HCT116 (cell line): Measurements from ENCODE around the gene UBE2D3. TPM values are rescaled to one million over a fixed set of nuclear protein-coding genes. Genes with fewer than 3 reads are reported as not detected.

ENCODE experiments used
- ATAC-seq: fragments of 200-7000 bp; cut with Tn5 transposase; 2 replicates; pipeline ENCODE4 v1.9.1; 2020; ENCODE audit warnings: mild to moderate bottlenecking, moderate library complexity
- BruUV-seq: library from RNA; stranded (reverse); fragments of 400-500 nt; replicated peaks from 2 replicates; lab custom pipeline; 2021; lab: Mats Ljungman, UMichigan
- CTCF ChIA-PET: fragments of 300-600 bp; sonication (Branson Sonifier 250); formaldehyde crosslinking; loops from one replicate; lab custom pipeline; 2021; ENCODE audit warnings: antibody characterized with exemption; lab: Charles Lee
- POLR2A ChIA-PET: fragments of 300-600, 350-600 bp; sonication (Branson Sonifier 250); formaldehyde crosslinking; loops from one replicate; lab custom pipeline; 2021; ENCODE audit warnings: antibody characterized with exemption; lab: Charles Lee
- RAD21 ChIA-PET, 2 experiments: fragments of 300-600 bp; sonication (Branson Sonifier 250); formaldehyde crosslinking; loops; one replicate each; lab custom pipeline; 2023; ENCODE audit warnings: low total read pairs in 2 of 2; ENCODE audit not compliant: uncharacterized antibody in 2 of 2, unreplicated experiment in 2 of 2, low non-redundant PET in 1 of 2; lab: Charles Lee
- DNase-seq: peaks from one replicate; pipeline ENCODE4 v3.0.0-alpha.2; 2010; ENCODE audit warnings: low read depth, low spot score
- H2AFZ ChIP-seq: fragments of 200-600 bp; shearing (Covaris generic), sonication (generic); 2 replicates; pipeline ENCODE4 v1.6.1; 2017; ENCODE audit warnings: low read depth, mixed run types, mixed read lengths, antibody characterized with exemption, low read length; ENCODE audit not compliant: poor library complexity, severe bottlenecking
- H3K27ac ChIP-seq: 2 replicates; pipeline ENCODE4 v1.5.1; 2012; ENCODE audit warnings: low read depth, low read length
- H3K27me3 ChIP-seq: fragments of 200-600 bp; sonication (generic); 2 replicates; pipeline ENCODE4 v1.6.1; 2016; ENCODE audit warnings: mixed run types, low read length, mixed read lengths; ENCODE audit not compliant: insufficient read depth
- H3K36me3 ChIP-seq, 2 experiments: fragments of 200-500 bp in 1 of 2; fragments of 200-600 bp in 1 of 2; sonication (Bioruptor generic) in 1 of 2; sonication (generic) in 1 of 2; 2 replicates each; pipeline versions ENCODE4 v1.5.1 to v1.6.1; 2014 to 2016; ENCODE audit warnings: low read length in 2 of 2, inconsistent platforms in 1 of 2, mixed read lengths in 1 of 2, mixed run types in 1 of 2; ENCODE audit not compliant: insufficient read depth in 2 of 2, control insufficient read depth in 1 of 2
- H3K4me1 ChIP-seq, 2 experiments: fragments of 200-600 bp in 1 of 2; sonication (generic) in 1 of 2; 2 replicates each; pipeline versions ENCODE4 v1.5.1 to v1.6.1; 2012 to 2017; ENCODE audit warnings: low read length in 2 of 2, inconsistent platforms in 1 of 2, mild to moderate bottlenecking in 1 of 2, mixed read lengths in 1 of 2, mixed run types in 1 of 2, moderate library complexity in 1 of 2; ENCODE audit not compliant: insufficient read depth in 2 of 2, control insufficient read depth in 1 of 2
- H3K4me2 ChIP-seq: fragments of 200-600 bp; sonication (generic); 2 replicates; pipeline ENCODE4 v1.6.1; 2017; ENCODE audit warnings: mixed run types, low read length, mixed read lengths
- H3K4me3 ChIP-seq, 2 experiments: fragments of 200-600 bp in 1 of 2; sonication (generic) in 1 of 2; replicated peaks in 1 of 2; 2 replicates each; pipeline ENCODE4 v1.5.1; 2011 to 2016; ENCODE audit warnings: low read length in 2 of 2, control low read depth in 1 of 2, low read depth in 1 of 2, mild to moderate bottlenecking in 1 of 2, mixed read lengths in 1 of 2, mixed run types in 1 of 2
- H3K79me2 ChIP-seq: fragments of 200-600 bp; sonication (generic); 2 replicates; pipeline ENCODE4 v1.6.1; 2017; ENCODE audit warnings: mild to moderate bottlenecking, mixed run types, low read length, moderate library complexity, mixed read lengths; ENCODE audit not compliant: insufficient read depth
- H3K9ac ChIP-seq: fragments of 200-600 bp; sonication (generic); 2 replicates; pipeline ENCODE4 v1.6.1; 2016; ENCODE audit warnings: low read length, mixed read lengths
- H3K9me2 ChIP-seq: fragments of 200-600 bp; sonication (generic), shearing (Covaris generic); 2 replicates; pipeline ENCODE4 v1.6.1; 2017; ENCODE audit warnings: mixed run types, mild to moderate bottlenecking, moderate library complexity; ENCODE audit not compliant: insufficient read depth
- H3K9me3 ChIP-seq, 2 experiments: fragments of 200-500 bp in 1 of 2; fragments of 200-600 bp in 1 of 2; sonication (Bioruptor generic) in 1 of 2; sonication (generic) in 1 of 2; 2 replicates each; pipeline ENCODE4 v1.6.1; 2014 to 2017; ENCODE audit warnings: low read length in 2 of 2, mixed read lengths in 2 of 2, inconsistent platforms in 1 of 2, low read depth in 1 of 2, mild to moderate bottlenecking in 1 of 2, mixed run types in 1 of 2, moderate library complexity in 1 of 2; ENCODE audit not compliant: control insufficient read depth in 1 of 2, insufficient read depth in 1 of 2
- H4K20me1 ChIP-seq: fragments of 200-600 bp; sonication (generic), shearing (Covaris generic); 2 replicates; pipeline ENCODE4 v1.6.1; 2017; ENCODE audit warnings: mixed run types, mild to moderate bottlenecking, moderate library complexity; ENCODE audit not compliant: insufficient read depth
- CBX3 ChIP-seq: IDR thresholded peaks from 2 replicates; pipeline ENCODE4 v1.6.1; 2012; ENCODE audit warnings: low read depth
- ELF1 ChIP-seq: IDR thresholded peaks from 2 replicates; pipeline ENCODE4 v1.6.1; 2012; ENCODE audit warnings: low read depth, borderline replicate concordance
- EZH2phosphoT487 ChIP-seq: fragments of 200-600 bp; IDR thresholded peaks from 2 replicates; pipeline ENCODE4 v1.6.1; 2018; ENCODE audit warnings: antibody characterized with exemption, borderline replicate concordance
- POLR2A ChIP-seq: IDR thresholded peaks from 2 replicates; pipeline ENCODE4 v1.7.0; 2011; ENCODE audit warnings: borderline replicate concordance; ENCODE audit not compliant: insufficient read depth, insufficient read length; ENCODE audit errors: extremely low read depth
- POLR2AphosphoS5 ChIP-seq: IDR thresholded peaks from 2 replicates; pipeline ENCODE4 v1.6.1; 2011; ENCODE audit warnings: mild to moderate bottlenecking, low read depth, low read length, moderate library complexity
- RAD21 ChIP-seq: IDR thresholded peaks from 2 replicates; pipeline ENCODE4 v1.6.1; 2012; ENCODE audit warnings: low read depth, mild to moderate bottlenecking
- SP1 ChIP-seq: IDR thresholded peaks from 2 replicates; pipeline ENCODE4 v1.6.1; 2012; ENCODE audit warnings: low read depth
- TCF7L2 ChIP-seq: IDR thresholded peaks from 2 replicates; pipeline ENCODE4 v1.7.0; 2011; ENCODE audit warnings: borderline replicate concordance, inconsistent platforms; ENCODE audit not compliant: insufficient read depth, insufficient read length; ENCODE audit errors: extremely low read depth
- ZNF274 ChIP-seq: fragments of 200-500 bp; sonication (Bioruptor generic); IDR thresholded peaks from 2 replicates; pipeline ENCODE4 v1.6.1; 2014; ENCODE audit warnings: mild to moderate bottlenecking, low read depth, low read length, inconsistent platforms
- intact Hi-C: fragments of 100-400 bp; cut with micrococcal nuclease; formaldehyde crosslinking; loops from 2 replicates; pipeline ENCODE4 v1.10.0; 2022
- total RNA-seq: library from RNA; stranded (reverse); gene quantifications from one replicate; pipeline ENCODE4 v1.2.1, GENCODE V29; 2021; ENCODE audit not compliant: unreplicated experiment
- TF ChIP-seq, protein P1 (sequence below): IDR thresholded peaks from 2 replicates; pipeline ENCODE4 v1.6.1; 2012
- TF ChIP-seq, protein P2 (sequence below): IDR thresholded peaks from 2 replicates; pipeline ENCODE4 v1.6.1; 2012
- TF ChIP-seq, protein P3 (sequence below): IDR thresholded peaks from 2 replicates; pipeline ENCODE4 v1.6.1; 2012; ENCODE audit warnings: low read depth

UBE2D3 gene
- total RNA-seq, 1 experiment from 2014 or later = 302 TPM

DNA sequence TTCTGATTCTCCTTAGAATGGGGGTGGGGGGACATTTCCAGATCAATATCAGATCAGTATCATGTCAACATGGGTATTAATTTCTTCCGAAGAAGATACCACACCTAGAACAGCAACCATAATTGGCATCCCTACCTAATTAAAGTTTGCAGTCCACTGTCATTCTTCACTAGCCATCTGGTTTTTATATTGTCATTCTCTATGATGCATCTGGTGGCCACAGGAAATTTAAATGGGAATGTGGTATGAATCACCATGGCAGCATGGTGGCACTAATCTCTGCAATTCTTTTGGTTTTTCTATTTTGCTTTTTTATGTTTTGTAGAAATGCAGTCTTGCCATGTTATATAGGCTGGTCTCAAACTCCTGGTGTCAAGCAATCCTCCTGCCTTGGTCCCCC is 16.6 kb upstream of the UBE2D3 start:
- H3K36me3 ChIP-seq = no peaks in the 10 kb centered on the region
- H4K20me1 ChIP-seq = no peaks in the 10 kb centered on the region
- POLR2A ChIA-PET = no interaction called here
- no peak overlapping the region for H3K4me3 ChIP-seq
- H3K4me1 ChIP-seq = no peaks in the 10 kb centered on the region
- H3K9me2 ChIP-seq = no peaks in the 10 kb centered on the region
- CTCF ChIA-PET = no interaction called here
- H3K9me3 ChIP-seq = no peaks in the 10 kb centered on the region
- ATAC-seq (no peak), DNase-seq (no peak)
- RAD21 ChIA-PET = no interaction called here
- no peak overlapping the region for H3K9ac ChIP-seq
- H3K79me2 ChIP-seq = peaks cover 31% of the 10 kb centered on the region; the same call in 1 of the 2 replicates
- intact Hi-C loops = no loop called here
- H2AFZ ChIP-seq = no peak overlapping the region
- H3K27me3 ChIP-seq = no peaks in the 10 kb centered on the region
- TF ChIP-seq POLR2A (no peak), POLR2AphosphoS5 (no peak), RAD21 (no peak), ZNF274 (no peak), EZH2phosphoT487 (no peak), TCF7L2 (no peak), SP1 (no peak), ELF1 (no peak), CBX3 (no peak)
- TF ChIP-seq, protein P1, sequence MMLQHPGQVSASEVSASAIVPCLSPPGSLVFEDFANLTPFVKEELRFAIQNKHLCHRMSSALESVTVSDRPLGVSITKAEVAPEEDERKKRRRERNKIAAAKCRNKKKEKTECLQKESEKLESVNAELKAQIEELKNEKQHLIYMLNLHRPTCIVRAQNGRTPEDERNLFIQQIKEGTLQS = no peak
- TF ChIP-seq, protein P2, sequence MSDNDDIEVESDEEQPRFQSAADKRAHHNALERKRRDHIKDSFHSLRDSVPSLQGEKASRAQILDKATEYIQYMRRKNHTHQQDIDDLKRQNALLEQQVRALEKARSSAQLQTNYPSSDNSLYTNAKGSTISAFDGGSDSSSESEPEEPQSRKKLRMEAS = no peak
- TF ChIP-seq, protein P3, sequence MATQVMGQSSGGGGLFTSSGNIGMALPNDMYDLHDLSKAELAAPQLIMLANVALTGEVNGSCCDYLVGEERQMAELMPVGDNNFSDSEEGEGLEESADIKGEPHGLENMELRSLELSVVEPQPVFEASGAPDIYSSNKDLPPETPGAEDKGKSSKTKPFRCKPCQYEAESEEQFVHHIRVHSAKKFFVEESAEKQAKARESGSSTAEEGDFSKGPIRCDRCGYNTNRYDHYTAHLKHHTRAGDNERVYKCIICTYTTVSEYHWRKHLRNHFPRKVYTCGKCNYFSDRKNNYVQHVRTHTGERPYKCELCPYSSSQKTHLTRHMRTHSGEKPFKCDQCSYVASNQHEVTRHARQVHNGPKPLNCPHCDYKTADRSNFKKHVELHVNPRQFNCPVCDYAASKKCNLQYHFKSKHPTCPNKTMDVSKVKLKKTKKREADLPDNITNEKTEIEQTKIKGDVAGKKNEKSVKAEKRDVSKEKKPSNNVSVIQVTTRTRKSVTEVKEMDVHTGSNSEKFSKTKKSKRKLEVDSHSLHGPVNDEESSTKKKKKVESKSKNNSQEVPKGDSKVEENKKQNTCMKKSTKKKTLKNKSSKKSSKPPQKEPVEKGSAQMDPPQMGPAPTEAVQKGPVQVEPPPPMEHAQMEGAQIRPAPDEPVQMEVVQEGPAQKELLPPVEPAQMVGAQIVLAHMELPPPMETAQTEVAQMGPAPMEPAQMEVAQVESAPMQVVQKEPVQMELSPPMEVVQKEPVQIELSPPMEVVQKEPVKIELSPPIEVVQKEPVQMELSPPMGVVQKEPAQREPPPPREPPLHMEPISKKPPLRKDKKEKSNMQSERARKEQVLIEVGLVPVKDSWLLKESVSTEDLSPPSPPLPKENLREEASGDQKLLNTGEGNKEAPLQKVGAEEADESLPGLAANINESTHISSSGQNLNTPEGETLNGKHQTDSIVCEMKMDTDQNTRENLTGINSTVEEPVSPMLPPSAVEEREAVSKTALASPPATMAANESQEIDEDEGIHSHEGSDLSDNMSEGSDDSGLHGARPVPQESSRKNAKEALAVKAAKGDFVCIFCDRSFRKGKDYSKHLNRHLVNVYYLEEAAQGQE = no peak
- BruUV-seq = no TSS peak
- H3K27ac ChIP-seq = no peak overlapping the region
- H3K4me2 ChIP-seq = no peak overlapping the region
